HepG2 (cell line): Measurements from ENCODE around the gene TOMM6. TPM values are rescaled to one million over a fixed set of nuclear protein-coding genes. Genes with fewer than 3 reads are reported as not detected.

Source experiments
- BRD4 ChIP-seq: sonication (generic); formaldehyde crosslinking; IDR thresholded peaks from 2 replicates; pipeline ENCODE4 v1.4.0; 2020; ENCODE audit warnings: missing genetic modification reagents
- EZH2 ChIP-seq: conservative IDR thresholded peaks from 2 replicates; pipeline ENCODE4 v1.6.1; 2012; ENCODE audit warnings: mild to moderate bottlenecking, low read depth, low read length, moderate library complexity
- FOXM1 ChIP-seq: sonication (generic); formaldehyde crosslinking; IDR thresholded peaks from 2 replicates; pipeline ENCODE4 v1.5.0; 2020; ENCODE audit warnings: missing genetic modification reagents
- GPN1 ChIP-seq: sonication (generic); formaldehyde crosslinking; IDR thresholded peaks from 2 replicates; pipeline ENCODE4 v1.5.1; 2020; ENCODE audit warnings: missing genetic modification reagents, borderline replicate concordance
- MAF1 ChIP-seq: sonication (generic); formaldehyde crosslinking; IDR thresholded peaks from 2 replicates; pipeline ENCODE4 v1.5.0; 2020; ENCODE audit warnings: missing genetic modification reagents, borderline replicate concordance
- NFE2L1 ChIP-seq: sonication (generic); formaldehyde crosslinking; IDR thresholded peaks from 2 replicates; pipeline ENCODE4 v1.4.0; 2020; ENCODE audit warnings: missing genetic modification reagents, mild to moderate bottlenecking, borderline replicate concordance
- PAWR ChIP-seq: sonication (generic); formaldehyde crosslinking; IDR thresholded peaks from 2 replicates; pipeline ENCODE4 v1.4.0; 2020; ENCODE audit warnings: missing genetic modification reagents, mild to moderate bottlenecking, borderline replicate concordance
- POGZ ChIP-seq: sonication (generic); formaldehyde crosslinking; IDR thresholded peaks from 2 replicates; pipeline ENCODE4 v1.4.0; 2020; ENCODE audit warnings: mild to moderate bottlenecking, missing genetic modification reagents
- RBM39 ChIP-seq: fragments of 200-400 bp; formaldehyde crosslinking; IDR thresholded peaks from one replicate; pipeline ENCODE4 v1.6.1; 2018; ENCODE audit warnings: antibody characterized with exemption, mild to moderate bottlenecking, low read depth, low read length; ENCODE audit not compliant: poor library complexity, severe bottlenecking
- SOX6 ChIP-seq, 2 experiments: fragments of 450-650 bp in 1 of 2; sonication (generic) in 1 of 2; formaldehyde crosslinking in 1 of 2; IDR thresholded peaks; 2 replicates each; pipeline versions ENCODE4 v1.4.0 to v1.6.1; 2017 to 2020; ENCODE audit warnings: antibody characterized with exemption in 1 of 2, mild to moderate bottlenecking in 1 of 2, missing genetic modification reagents in 1 of 2
- TEAD2 ChIP-seq: sonication (generic); formaldehyde crosslinking; IDR thresholded peaks from 2 replicates; pipeline ENCODE4 v1.9.0; 2021; ENCODE audit warnings: missing genetic modification reagents
- YY1 ChIP-seq: IDR thresholded peaks from 2 replicates; pipeline ENCODE4 v1.6.1; 2011; ENCODE audit warnings: low read length, low read depth, moderate library complexity, mild to moderate bottlenecking; ENCODE audit not compliant: insufficient read depth, insufficient replicate concordance
- ZNF333 ChIP-seq: sonication (generic); formaldehyde crosslinking; IDR thresholded peaks from 2 replicates; pipeline ENCODE4 v1.4.0; 2020; ENCODE audit warnings: mild to moderate bottlenecking, missing genetic modification reagents, borderline replicate concordance
- ZNF720 ChIP-seq: sonication (generic); formaldehyde crosslinking; IDR thresholded peaks from 2 replicates; pipeline ENCODE4 v1.4.0; 2020; ENCODE audit warnings: missing genetic modification reagents
- polyA plus RNA-seq, 8 experiments: library from polyadenylated mRNA; depleted of rRNA in 3 of 8; stranded (reverse) in 7 of 8; unstranded in 1 of 8; fragments of >200 nt; fragmentation: Illumina TruSeq in 4 of 8; extraction: Trizol in 4 of 8; gene quantifications; 2 replicates each; pipeline versions ENCODE4 v1.2.1 to v1.2.3, GENCODE V29; 2011 to 2016; ENCODE audit warnings: low read depth in 4 of 8, missing spikeins in 1 of 8, mixed read lengths in 1 of 8; ENCODE audit not compliant: insufficient read depth in 1 of 8
- total RNA-seq, 5 experiments: library from RNA; depleted of rRNA; stranded (reverse); fragments of >200 nt; fragmentation: Illumina TruSeq; extraction: Trizol; gene quantifications; 2 replicates each; pipeline ENCODE4 v1.2.3, GENCODE V29; 2016; ENCODE audit warnings: low read depth in 1 of 5
- TF ChIP-seq, protein P1 (sequence below), 2 experiments: sonication (generic) in 1 of 2; formaldehyde crosslinking in 1 of 2; IDR thresholded peaks; 2 replicates each; pipeline versions ENCODE4 v1.6.1 to v1.9.0; 2014 to 2022; ENCODE audit warnings: antibody characterized with exemption in 1 of 2, borderline replicate concordance in 1 of 2, inconsistent platforms in 1 of 2, low read depth in 1 of 2, missing genetic modification reagents in 1 of 2
- TF ChIP-seq, protein P2 (sequence below): sonication (generic); formaldehyde crosslinking; IDR thresholded peaks from 2 replicates; pipeline ENCODE4 v1.8.1; 2023; ENCODE audit warnings: mild to moderate bottlenecking, moderate library complexity, missing genetic modification reagents
- TF ChIP-seq, protein P3 (sequence below): sonication (generic); formaldehyde crosslinking; IDR thresholded peaks from 2 replicates; pipeline ENCODE4 v1.8.0; 2022; ENCODE audit warnings: mild to moderate bottlenecking, missing genetic modification reagents, moderate library complexity
- TF ChIP-seq, protein P4 (sequence below): sonication (generic); formaldehyde crosslinking; IDR thresholded peaks from 2 replicates; pipeline ENCODE4 v1.5.0; 2020; ENCODE audit warnings: mild to moderate bottlenecking, missing genetic modification reagents

The TOMM6 gene
- total and polyA plus RNA-seq, 2 of the 13 experiments (the other 11 are each of a cell fraction or from before 2014, with no cell fraction given) = 320 to 321 TPM

DNA sequence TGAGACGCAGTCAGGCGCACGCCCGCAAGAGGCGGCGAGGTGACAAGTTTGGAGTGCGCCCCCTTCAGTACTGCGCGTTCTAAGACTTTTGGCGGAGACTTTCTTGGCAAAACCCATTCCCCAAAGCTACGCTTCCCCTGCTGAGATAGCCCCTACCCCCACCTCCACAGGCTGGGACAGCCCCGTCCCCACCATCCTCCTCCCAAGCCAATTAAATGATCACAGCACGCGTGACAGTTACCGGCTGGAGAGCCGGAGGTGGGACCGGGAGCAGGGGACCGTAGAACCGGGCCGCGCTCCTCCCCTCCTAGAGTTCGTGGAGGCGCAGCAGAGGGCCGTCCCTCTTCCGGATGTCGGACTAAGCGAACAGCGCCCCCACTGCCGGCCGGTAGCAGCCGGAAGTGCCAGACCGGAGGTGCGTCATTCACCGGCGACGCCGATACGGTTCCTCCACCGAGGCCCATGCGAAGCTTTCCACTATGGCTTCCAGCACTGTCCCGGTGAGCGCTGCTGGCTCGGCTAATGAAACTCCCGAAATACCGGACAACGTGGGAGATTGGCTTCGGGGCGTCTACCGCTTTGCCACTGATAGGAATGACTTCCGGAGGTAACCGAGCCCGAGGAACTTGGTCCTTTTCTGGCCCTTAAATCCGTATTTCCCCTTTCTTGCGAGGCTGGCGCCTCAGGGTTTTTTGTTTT is at the start of gene TOMM6 (continued):
- TF ChIP-seq PAWR (CRISPR knock-in tag) = peak; percentile 68; the same call in 1 of the 2 replicates
- TF ChIP-seq, protein P1, sequence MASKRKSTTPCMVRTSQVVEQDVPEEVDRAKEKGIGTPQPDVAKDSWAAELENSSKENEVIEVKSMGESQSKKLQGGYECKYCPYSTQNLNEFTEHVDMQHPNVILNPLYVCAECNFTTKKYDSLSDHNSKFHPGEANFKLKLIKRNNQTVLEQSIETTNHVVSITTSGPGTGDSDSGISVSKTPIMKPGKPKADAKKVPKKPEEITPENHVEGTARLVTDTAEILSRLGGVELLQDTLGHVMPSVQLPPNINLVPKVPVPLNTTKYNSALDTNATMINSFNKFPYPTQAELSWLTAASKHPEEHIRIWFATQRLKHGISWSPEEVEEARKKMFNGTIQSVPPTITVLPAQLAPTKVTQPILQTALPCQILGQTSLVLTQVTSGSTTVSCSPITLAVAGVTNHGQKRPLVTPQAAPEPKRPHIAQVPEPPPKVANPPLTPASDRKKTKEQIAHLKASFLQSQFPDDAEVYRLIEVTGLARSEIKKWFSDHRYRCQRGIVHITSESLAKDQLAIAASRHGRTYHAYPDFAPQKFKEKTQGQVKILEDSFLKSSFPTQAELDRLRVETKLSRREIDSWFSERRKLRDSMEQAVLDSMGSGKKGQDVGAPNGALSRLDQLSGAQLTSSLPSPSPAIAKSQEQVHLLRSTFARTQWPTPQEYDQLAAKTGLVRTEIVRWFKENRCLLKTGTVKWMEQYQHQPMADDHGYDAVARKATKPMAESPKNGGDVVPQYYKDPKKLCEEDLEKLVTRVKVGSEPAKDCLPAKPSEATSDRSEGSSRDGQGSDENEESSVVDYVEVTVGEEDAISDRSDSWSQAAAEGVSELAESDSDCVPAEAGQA (IDR thresholded peaks at IDR 0.05; ENCODE audit: low read depth) = peak; percentile 94
- TF ChIP-seq, protein P1 (CRISPR knock-in tag; IDR thresholded peaks at IDR 0.05; ENCODE audit: borderline replicate concordance) = no peak
- TF ChIP-seq NFE2L1 (CRISPR knock-in tag) = no peak
- no peak for TF ChIP-seq FOXM1 (CRISPR knock-in tag)
- peak; percentile 94 for TF ChIP-seq BRD4 (CRISPR knock-in tag)
- TF ChIP-seq EZH2 = no peak
- peak; percentile 48 for TF ChIP-seq RBM39
- TF ChIP-seq ZNF333 (CRISPR knock-in tag) = 0 out of 2 replicates have a peak, but pooled peaks have one; percentile 20
- TF ChIP-seq GPN1 (CRISPR knock-in tag) = no peak
- peak; percentile 96 for TF ChIP-seq YY1
- peak; percentile 96 for TF ChIP-seq POGZ (CRISPR knock-in tag)
- TF ChIP-seq, protein P2, sequence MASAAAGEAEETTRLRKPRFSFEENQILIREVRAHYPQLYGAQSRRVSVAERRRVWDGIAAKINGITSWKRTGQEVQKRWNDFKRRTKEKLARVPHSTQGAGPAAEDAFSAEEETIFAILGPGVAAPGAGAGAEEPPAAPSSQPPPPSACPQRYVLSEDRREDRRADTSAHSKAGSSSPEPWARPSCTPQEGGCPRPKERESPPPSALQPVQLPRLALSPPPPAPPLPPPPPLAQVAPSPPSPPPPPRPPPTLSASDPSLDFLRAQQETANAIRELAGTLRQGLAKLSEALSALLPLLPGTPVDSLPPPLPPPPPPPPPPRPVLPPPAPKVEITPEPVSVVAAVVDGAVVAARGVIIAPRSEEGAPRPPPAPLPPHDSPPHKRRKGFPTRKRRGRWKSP = peak; percentile 86
- TF ChIP-seq, protein P3, sequence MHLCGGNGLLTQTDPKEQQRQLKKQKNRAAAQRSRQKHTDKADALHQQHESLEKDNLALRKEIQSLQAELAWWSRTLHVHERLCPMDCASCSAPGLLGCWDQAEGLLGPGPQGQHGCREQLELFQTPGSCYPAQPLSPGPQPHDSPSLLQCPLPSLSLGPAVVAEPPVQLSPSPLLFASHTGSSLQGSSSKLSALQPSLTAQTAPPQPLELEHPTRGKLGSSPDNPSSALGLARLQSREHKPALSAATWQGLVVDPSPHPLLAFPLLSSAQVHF = 0 out of 2 replicates have a peak, but pooled peaks have one; percentile 71
- no peak for TF ChIP-seq SOX6 (IDR thresholded peaks at IDR 0.05)
- TF ChIP-seq SOX6 (CRISPR knock-in tag; IDR thresholded peaks at IDR 0.05) = peak; percentile 73
- TF ChIP-seq, protein P4, sequence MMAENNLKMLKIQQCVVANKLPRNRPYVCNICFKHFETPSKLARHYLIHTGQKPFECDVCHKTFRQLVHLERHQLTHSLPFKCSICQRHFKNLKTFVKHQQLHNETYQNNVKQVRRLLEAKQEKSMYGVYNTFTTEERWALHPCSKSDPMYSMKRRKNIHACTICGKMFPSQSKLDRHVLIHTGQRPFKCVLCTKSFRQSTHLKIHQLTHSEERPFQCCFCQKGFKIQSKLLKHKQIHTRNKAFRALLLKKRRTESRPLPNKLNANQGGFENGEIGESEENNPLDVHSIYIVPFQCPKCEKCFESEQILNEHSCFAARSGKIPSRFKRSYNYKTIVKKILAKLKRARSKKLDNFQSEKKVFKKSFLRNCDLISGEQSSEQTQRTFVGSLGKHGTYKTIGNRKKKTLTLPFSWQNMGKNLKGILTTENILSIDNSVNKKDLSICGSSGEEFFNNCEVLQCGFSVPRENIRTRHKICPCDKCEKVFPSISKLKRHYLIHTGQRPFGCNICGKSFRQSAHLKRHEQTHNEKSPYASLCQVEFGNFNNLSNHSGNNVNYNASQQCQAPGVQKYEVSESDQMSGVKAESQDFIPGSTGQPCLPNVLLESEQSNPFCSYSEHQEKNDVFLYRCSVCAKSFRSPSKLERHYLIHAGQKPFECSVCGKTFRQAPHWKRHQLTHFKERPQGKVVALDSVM (CRISPR knock-in tag) = peak; percentile 62
- TF ChIP-seq TEAD2 (CRISPR knock-in tag) = 0 out of 2 replicates have a peak, but pooled peaks have one; percentile 39
- TF ChIP-seq ZNF720 (CRISPR knock-in tag) = 0 out of 2 replicates have a peak, but pooled peaks have one; percentile 12
- 0 out of 2 replicates have a peak, but pooled peaks have one; percentile 16 for TF ChIP-seq MAF1 (CRISPR knock-in tag)
